Adrenal gland (tissue), 5 donors: ENCODE measurements around the gene PRICKLE1.

Source experiments
- POLR2A ChIP-seq, 2 donors: fragments of 450-650 bp; IDR thresholded peaks; one replicate each; pipeline ENCODE4 v1.6.1; 2017; ENCODE audit warnings: antibody characterized with exemption in 2 of 2, mild to moderate bottlenecking in 2 of 2, moderate library complexity in 1 of 2
- TF ChIP-seq, protein P1 (sequence below), 6 experiments: fragments of 450-650 bp in 4 of 6; fragments of 200-600 bp in 2 of 6; sonication (generic) in 1 of 6; IDR thresholded peaks; 1 replicate in 5 of 6; 2 replicates in 1 of 6; pipeline versions ENCODE4 v1.5.1 to v1.8.0; 2016 to 2021; ENCODE audit warnings: antibody characterized with exemption in 6 of 6, mild to moderate bottlenecking in 2 of 6, moderate library complexity in 1 of 6
- donor health status: DM: no; HTN: no; CAD: no.

DNA sequence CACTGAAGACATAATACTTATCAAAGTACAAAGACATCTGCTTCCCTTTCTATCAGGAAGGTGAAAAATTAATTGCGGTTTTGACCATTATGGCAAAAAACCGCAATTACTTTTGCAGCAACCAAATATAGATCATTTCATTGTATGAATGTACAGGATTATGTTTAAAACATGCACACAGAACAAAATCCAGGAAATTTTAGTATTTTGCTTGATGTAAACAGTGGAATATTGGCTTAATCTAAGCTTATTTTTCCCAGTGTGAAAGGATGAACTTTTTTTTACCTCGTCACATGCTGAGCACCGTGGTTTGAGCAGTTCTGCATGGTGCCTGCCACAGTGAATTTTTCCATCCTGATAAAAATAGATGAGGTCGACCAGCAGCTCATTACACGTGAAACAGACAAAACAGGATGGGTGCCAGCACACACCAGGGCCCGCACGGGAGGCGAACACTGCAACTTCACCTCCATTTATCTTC is 121.2 kb downstream of the PRICKLE1 start:
- TF ChIP-seq POLR2A (IDR thresholded peaks at IDR 0.05) = no peak
- TF ChIP-seq, protein P1, sequence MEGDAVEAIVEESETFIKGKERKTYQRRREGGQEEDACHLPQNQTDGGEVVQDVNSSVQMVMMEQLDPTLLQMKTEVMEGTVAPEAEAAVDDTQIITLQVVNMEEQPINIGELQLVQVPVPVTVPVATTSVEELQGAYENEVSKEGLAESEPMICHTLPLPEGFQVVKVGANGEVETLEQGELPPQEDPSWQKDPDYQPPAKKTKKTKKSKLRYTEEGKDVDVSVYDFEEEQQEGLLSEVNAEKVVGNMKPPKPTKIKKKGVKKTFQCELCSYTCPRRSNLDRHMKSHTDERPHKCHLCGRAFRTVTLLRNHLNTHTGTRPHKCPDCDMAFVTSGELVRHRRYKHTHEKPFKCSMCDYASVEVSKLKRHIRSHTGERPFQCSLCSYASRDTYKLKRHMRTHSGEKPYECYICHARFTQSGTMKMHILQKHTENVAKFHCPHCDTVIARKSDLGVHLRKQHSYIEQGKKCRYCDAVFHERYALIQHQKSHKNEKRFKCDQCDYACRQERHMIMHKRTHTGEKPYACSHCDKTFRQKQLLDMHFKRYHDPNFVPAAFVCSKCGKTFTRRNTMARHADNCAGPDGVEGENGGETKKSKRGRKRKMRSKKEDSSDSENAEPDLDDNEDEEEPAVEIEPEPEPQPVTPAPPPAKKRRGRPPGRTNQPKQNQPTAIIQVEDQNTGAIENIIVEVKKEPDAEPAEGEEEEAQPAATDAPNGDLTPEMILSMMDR (IDR thresholded peaks at IDR 0.05) = no peak
